Endodermal cell (in vitro differentiated cells): ENCODE data around the gene NANOS2. TPM values are rescaled to one million over a fixed set of nuclear protein-coding genes. Genes with fewer than 3 reads are reported as not detected.

Experiments used
- DNase-seq: peaks from one replicate; pipeline ENCODE4 v3.0.0-alpha.2; 2017
- H3K27ac ChIP-seq: 2 replicates; pipeline ENCODE4 v1.5.1; 2013; ENCODE audit warnings: mild to moderate bottlenecking, low read depth, low read length, moderate library complexity
- H3K27me3 ChIP-seq: 2 replicates; pipeline ENCODE4 v1.6.1; 2013; ENCODE audit warnings: mild to moderate bottlenecking, low read length, moderate library complexity; ENCODE audit not compliant: insufficient read depth, control insufficient read depth, poor library complexity, severe bottlenecking
- H3K36me3 ChIP-seq: 2 replicates; pipeline ENCODE4 v1.7.0; 2013; ENCODE audit warnings: mild to moderate bottlenecking, low read length, moderate library complexity; ENCODE audit not compliant: control insufficient read depth, insufficient read depth
- H3K4me1 ChIP-seq: one replicate; pipeline ENCODE4 v1.7.0; 2013; ENCODE audit warnings: low read length; ENCODE audit not compliant: control insufficient read depth, insufficient read depth
- H3K4me3 ChIP-seq: 2 replicates; pipeline ENCODE4 v1.5.1; 2013; ENCODE audit warnings: mild to moderate bottlenecking, low read length, moderate library complexity
- H3K9ac ChIP-seq: 2 replicates; pipeline ENCODE4 v1.6.1; 2013; ENCODE audit warnings: mild to moderate bottlenecking, low read length, moderate library complexity; ENCODE audit not compliant: poor library complexity, severe bottlenecking; ENCODE audit errors: extremely low read depth
- H3K9me3 ChIP-seq: 2 replicates; pipeline ENCODE4 v1.6.1; 2013; ENCODE audit warnings: mild to moderate bottlenecking, low read length, moderate library complexity; ENCODE audit not compliant: control insufficient read depth
- H3K27ac Mint-ChIP-seq: 2 replicates; pipeline ENCODE4 v1.8.0; 2020; ENCODE audit warnings: mixed read lengths
- H3K27me3 Mint-ChIP-seq: 2 replicates; pipeline ENCODE4 v1.8.0; 2021; ENCODE audit warnings: mild to moderate bottlenecking, mixed read lengths; ENCODE audit not compliant: insufficient read depth
- H3K36me3 Mint-ChIP-seq: 2 replicates; pipeline ENCODE4 v1.8.0; 2020; ENCODE audit warnings: low read depth, mixed read lengths
- H3K4me1 Mint-ChIP-seq: 2 replicates; pipeline ENCODE4 v1.8.0; 2020; ENCODE audit warnings: mixed read lengths
- H3K4me3 Mint-ChIP-seq: 2 replicates; pipeline ENCODE4 v1.8.0; 2020; ENCODE audit warnings: mild to moderate bottlenecking, moderate library complexity, mixed read lengths
- H3K9me3 Mint-ChIP-seq: 2 replicates; pipeline ENCODE4 v1.8.0; 2020; ENCODE audit warnings: mild to moderate bottlenecking, mixed read lengths
- CTCF ChIP-seq: fragments of 200-600 bp; sonication (generic); conservative IDR thresholded peaks from 2 replicates; pipeline ENCODE4 v1.5.0; 2021; ENCODE audit warnings: antibody characterized with exemption, mild to moderate bottlenecking
- WGBS, 2 experiments: methylation state at CpG; one replicate each; pipeline versions ENCODE4 v1.1.5 to v1.1.7; 2013; ENCODE audit warnings: missing lambda C conversion rate in 2 of 2, mixed read lengths in 1 of 2; ENCODE audit not compliant: insufficient coverage in 1 of 2, insufficient read length in 1 of 2; 5-methylcytosine and 5-hydroxymethylcytosine counted together
- total RNA-seq, 2 donors: library from RNA; stranded (reverse); fragmentation: NEBNext Ultra II Directional in 1 of 2; extraction: Animal tissue kit (Norgen Biotek cat#: 25700) in 1 of 2; gene quantifications; 2 replicates in 1 of 2; 3 replicates in 1 of 2; pipeline ENCODE4 v1.2.1, GENCODE V29; 2021

The NANOS2 gene
- total RNA-seq, 2 donors from 2014 or later = not detected

DNA sequence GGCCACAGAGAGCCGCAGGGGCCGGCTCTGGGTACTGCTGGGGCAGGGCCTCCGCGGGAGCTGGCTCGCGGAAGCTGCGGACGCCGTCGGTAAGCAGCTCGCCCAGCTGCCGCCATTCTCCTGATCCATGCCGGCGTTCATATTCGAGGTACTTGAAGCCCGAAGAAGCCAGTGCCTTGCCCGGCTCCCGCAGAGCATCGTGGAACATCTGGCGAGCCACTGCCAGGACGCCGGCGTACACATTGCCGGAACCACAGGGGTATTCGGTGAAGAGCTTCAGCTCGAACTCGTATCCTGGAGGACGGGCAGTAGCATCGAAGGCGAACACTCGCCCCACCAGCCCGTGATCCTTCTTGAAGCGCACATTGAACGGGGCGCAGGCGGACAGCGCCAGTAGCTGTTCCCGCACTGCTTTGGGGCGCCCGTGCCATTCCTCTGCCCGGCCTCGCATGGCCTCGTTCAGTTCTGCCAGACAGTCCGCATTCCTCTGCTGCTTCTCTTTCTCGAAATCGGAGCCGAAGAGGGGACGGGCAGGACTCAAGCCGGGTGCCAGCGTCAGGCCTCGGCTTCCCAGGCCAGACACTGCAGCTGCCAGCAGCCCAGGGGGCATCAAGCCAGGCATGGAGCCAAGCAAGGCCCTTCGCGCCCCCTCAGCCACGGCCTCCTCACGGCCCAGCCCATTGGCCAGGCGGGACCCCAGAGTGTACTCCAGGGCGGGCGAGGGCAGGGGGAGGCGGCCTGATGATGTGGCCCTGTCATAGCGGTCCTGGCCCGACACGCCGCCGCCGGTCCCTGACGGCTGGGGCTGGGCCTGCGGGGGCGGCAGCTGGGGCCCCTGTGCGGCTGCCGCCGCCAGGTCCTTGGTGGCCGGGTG lies 29.7 kb downstream of the NANOS2 start:
- Mint-ChIP-seq H3K4me3 (peak overlapping the region; percentile 81), H3K4me1 (peaks cover 24% of the 10 kb centered on the region), H3K36me3 (no peaks in the 10 kb centered on the region), H3K9me3 (no peaks in the 10 kb centered on the region), H3K27me3 (no peaks in the 10 kb centered on the region), H3K27ac (no peak overlapping the region)
- Histone ChIP-seq H3K36me3 (peaks cover 3% of the 10 kb centered on the region), H3K9ac (peak overlapping the region; percentile 44), H3K9me3 (no peaks in the 10 kb centered on the region), H3K4me3 (peak overlapping the region; percentile 90), H3K27ac (no peak overlapping the region), H3K4me1 (peaks cover 6% of the 10 kb centered on the region), H3K27me3 (no peaks in the 10 kb centered on the region)
- peak; percentile 75 for DNase-seq
- 72 to 76% methylated on average over 62 to 72 of the region's 72 CpGs for WGBS, 2 experiments
- no peak for TF ChIP-seq CTCF

- TF ChIP-seq CTCF = no peak
- Mint-ChIP-seq H3K36me3 (no peaks in the 10 kb centered on the region), H3K27ac (no peak overlapping the region), H3K4me3 (peak overlapping the region; percentile 63), H3K9me3 (no peaks in the 10 kb centered on the region), H3K4me1 (peaks cover 30% of the 10 kb centered on the region), H3K27me3 (no peaks in the 10 kb centered on the region)
- peak; percentile 66 for DNase-seq
- 94 to 95% methylated on average over 39 to 57 of the region's 57 CpGs for WGBS, 2 experiments
- peaks cover 3% of the 10 kb centered on the region for H3K36me3 ChIP-seq
- no peak overlapping the region for H3K27ac ChIP-seq
- no peaks in the 10 kb centered on the region for H3K9me3 ChIP-seq
- peaks cover 6% of the 10 kb centered on the region for H3K4me1 ChIP-seq
- H3K4me3 ChIP-seq = peak overlapping the region; percentile 49
- H3K27me3 ChIP-seq = no peaks in the 10 kb centered on the region
- no peak overlapping the region for H3K9ac ChIP-seq
Measured at GRCh38 chr19:45883881-45884681, 30.5 kb downstream of the NANOS2 start.

GRCh38 chr19:45883586-45883880 lies 31.0 kb downstream of the NANOS2 start:
- Mint-ChIP-seq H3K4me3 (peak overlapping the region; percentile 63), H3K27ac (peak overlapping the region; percentile 84), H3K4me1 (peaks cover 32% of the 10 kb centered on the region), H3K36me3 (no peaks in the 10 kb centered on the region), H3K27me3 (no peaks in the 10 kb centered on the region), H3K9me3 (no peaks in the 10 kb centered on the region)
- Histone ChIP-seq H3K4me1 (peaks cover 6% of the 10 kb centered on the region), H3K9ac (no peak overlapping the region), H3K9me3 (no peaks in the 10 kb centered on the region), H3K4me3 (peak overlapping the region; percentile 49), H3K27me3 (no peaks in the 10 kb centered on the region), H3K27ac (no peak overlapping the region), H3K36me3 (peaks cover 3% of the 10 kb centered on the region)
- peak; percentile 50 for DNase-seq
- TF ChIP-seq CTCF = peak; percentile 16
- WGBS, 2 experiments = 7% methylated on average over 2 of the region's 5 CpGs; no CpG with 5 or more reads in 1 of the 2 experiments
